ENCODE data around the gene TMC2. TPM values are rescaled to one million over a fixed set of nuclear protein-coding genes. Genes with fewer than 3 reads are reported as not detected.
"Not testable (repeated sequence)": the region's sequence is repeated elsewhere in the genome, so short reads cannot be mapped to it uniquely, and the experiment has no call there.

The TMC2 gene, protein sequence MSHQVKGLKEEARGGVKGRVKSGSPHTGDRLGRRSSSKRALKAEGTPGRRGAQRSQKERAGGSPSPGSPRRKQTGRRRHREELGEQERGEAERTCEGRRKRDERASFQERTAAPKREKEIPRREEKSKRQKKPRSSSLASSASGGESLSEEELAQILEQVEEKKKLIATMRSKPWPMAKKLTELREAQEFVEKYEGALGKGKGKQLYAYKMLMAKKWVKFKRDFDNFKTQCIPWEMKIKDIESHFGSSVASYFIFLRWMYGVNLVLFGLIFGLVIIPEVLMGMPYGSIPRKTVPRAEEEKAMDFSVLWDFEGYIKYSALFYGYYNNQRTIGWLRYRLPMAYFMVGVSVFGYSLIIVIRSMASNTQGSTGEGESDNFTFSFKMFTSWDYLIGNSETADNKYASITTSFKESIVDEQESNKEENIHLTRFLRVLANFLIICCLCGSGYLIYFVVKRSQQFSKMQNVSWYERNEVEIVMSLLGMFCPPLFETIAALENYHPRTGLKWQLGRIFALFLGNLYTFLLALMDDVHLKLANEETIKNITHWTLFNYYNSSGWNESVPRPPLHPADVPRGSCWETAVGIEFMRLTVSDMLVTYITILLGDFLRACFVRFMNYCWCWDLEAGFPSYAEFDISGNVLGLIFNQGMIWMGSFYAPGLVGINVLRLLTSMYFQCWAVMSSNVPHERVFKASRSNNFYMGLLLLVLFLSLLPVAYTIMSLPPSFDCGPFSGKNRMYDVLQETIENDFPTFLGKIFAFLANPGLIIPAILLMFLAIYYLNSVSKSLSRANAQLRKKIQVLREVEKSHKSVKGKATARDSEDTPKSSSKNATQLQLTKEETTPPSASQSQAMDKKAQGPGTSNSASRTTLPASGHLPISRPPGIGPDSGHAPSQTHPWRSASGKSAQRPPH
- under 1 TPM in 4 of 6 donors, not detected in 2; 0.22 to 0.57 (median 0.41) TPM for total RNA-seq

DNA sequence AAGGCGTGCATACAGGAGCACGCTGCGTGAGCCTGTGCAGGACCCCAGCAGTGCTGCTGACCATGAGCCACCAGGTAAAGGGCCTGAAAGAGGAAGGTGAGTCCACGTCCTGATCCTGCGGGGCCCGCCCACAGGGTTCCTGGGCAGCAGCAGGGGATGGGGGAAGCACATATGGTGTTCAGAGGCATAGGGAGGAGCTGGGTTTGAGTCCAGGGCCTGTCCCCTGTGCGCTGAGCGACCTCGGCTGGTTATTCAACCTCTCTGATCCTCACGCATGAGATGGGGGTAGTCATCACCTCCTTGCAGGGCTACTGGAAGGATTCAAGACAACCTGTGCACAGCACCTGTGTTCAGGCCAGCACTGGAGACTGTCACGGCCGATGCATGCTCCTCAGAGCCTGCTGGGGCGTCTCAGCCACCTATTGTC, at the start of gene TMC2:
TMC2 (plus strand) TSS at position 14 of the 427 bp plus-strand sequence; CDS start at position 63, 49 bp downstream.
- ATAC-seq (ENCODE audit: low FRiP score in 2 of 2) (no peak), DNase-seq (peak in 1 of 2 donors; percentile 70)
- 80 to 82% methylated on average over 5 to 13 of the region's 13 CpGs for WGBS, 2 donors
- TF ChIP-seq POLR2A (IDR thresholded peaks at IDR 0.05) (no peak), POLR2AphosphoS5 (IDR thresholded peaks at IDR 0.05) (no peak), EP300 (IDR thresholded peaks at IDR 0.05) (no peak)
- TF ChIP-seq, protein P1, sequence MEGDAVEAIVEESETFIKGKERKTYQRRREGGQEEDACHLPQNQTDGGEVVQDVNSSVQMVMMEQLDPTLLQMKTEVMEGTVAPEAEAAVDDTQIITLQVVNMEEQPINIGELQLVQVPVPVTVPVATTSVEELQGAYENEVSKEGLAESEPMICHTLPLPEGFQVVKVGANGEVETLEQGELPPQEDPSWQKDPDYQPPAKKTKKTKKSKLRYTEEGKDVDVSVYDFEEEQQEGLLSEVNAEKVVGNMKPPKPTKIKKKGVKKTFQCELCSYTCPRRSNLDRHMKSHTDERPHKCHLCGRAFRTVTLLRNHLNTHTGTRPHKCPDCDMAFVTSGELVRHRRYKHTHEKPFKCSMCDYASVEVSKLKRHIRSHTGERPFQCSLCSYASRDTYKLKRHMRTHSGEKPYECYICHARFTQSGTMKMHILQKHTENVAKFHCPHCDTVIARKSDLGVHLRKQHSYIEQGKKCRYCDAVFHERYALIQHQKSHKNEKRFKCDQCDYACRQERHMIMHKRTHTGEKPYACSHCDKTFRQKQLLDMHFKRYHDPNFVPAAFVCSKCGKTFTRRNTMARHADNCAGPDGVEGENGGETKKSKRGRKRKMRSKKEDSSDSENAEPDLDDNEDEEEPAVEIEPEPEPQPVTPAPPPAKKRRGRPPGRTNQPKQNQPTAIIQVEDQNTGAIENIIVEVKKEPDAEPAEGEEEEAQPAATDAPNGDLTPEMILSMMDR (IDR thresholded peaks at IDR 0.05): no peak
- H3K27me3 ChIP-seq: no peaks in the 10 kb centered on the region
- H3K36me3 ChIP-seq: no peaks in the 10 kb centered on the region
- no peaks in the 10 kb centered on the region for H3K9me3 ChIP-seq
- no peaks in the 10 kb centered on the region for H3K4me1 ChIP-seq
- no peak within 1 kb of the TSS for H3K27ac ChIP-seq
- H3K4me3 ChIP-seq: no peak within 1 kb of the TSS

DNA sequence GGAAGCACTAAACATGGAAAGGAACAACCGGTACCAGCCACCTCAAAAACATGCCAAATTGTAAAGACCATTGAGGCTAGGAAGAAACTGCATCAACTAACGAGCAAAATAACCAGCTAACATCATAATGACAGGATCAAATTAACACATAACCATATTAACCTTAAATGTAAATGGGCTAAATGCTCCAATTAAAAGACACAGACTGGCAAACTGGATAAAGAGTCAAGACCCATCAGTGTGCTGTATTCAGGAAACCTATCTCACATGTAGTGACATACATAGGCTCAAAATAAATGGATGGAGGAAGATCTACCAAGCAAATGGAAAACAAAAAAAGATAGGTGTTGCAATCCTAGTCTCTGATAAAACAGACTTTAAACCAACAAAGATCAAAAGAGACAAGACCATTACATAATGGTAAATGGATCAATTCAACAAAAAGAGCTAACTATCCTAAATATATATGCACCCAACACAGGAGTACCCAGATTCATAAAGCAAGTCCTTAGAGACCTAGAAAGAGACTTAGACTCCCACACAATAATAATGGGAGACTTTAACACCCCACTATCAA, 33.5 kb upstream of the TMC2 start:
- DNase-seq; H3K27ac ChIP-seq; H3K9me3 ChIP-seq; H3K4me3 ChIP-seq; H3K4me1 ChIP-seq; H3K27me3 ChIP-seq; ATAC-seq (ENCODE audit: low FRiP score in 2 of 2): not testable (repeated sequence)
- H3K36me3 ChIP-seq: peaks cover 9 to 26% (median 18%) of the 10 kb centered on the region in 4 donors
- 95 to 100% methylated on average over 2 of the region's 2 CpGs for WGBS, 2 donors

DNA sequence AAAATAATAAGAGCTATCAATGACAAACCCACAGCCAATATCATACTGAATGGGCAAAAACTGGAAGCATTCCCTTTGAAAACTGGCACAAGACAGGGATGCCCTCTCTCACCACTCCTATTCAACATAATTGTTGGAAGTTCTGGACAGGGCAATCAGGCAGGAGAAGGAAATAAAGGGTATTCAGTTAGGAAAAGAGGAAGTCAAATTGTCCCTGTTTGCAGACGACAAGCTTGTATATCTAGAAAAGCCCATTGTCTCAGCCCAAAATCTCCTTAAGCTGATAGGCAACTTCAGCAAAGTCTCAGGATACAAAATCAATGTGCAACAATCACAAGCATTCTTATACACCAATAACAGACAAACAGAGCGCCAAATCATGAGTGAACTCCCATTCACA, 31.6 kb upstream of the TMC2 start:
- not testable (repeated sequence) for ATAC-seq (ENCODE audit: low FRiP score in 2 of 2); H3K27ac ChIP-seq; DNase-seq; H3K4me3 ChIP-seq; H3K9me3 ChIP-seq; H3K27me3 ChIP-seq
- WGBS, 2 donors: 71 to 77% methylated on average over 2 of the region's 2 CpGs
- Histone ChIP-seq H3K4me1 (peaks cover 13 to 17% (median 14%) of the 10 kb centered on the region in 4 donors), H3K36me3 (peaks cover 0 to 15% (median 8%) of the 10 kb centered on the region in 4 donors)

DNA sequence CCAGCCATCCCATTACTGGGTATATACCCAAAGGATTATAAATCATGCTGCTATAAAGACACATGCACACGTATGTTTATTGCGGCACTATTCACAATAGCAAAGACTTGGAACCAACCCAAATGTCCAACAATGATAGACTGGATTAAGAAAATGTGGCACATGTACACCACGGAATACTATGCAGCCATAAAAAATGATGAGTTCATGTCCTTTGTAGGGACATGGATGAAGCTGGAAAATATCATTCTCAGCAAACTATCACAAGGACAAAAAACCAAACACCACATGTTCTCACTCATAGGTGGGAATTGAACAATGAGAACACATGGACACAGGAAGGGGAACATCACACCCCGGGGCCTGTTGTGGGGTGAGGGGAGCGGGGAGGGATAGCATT, 29.9 kb upstream of the TMC2 start:
- not testable (repeated sequence) for H3K27ac ChIP-seq; H3K9me3 ChIP-seq; DNase-seq; ATAC-seq (ENCODE audit: low FRiP score in 2 of 2); H3K4me3 ChIP-seq; H3K36me3 ChIP-seq; H3K27me3 ChIP-seq
- peaks cover 13 to 17% (median 14%) of the 10 kb centered on the region in 4 donors for H3K4me1 ChIP-seq
- WGBS, 2 donors: 95 to 99% methylated on average over 3 of the region's 5 CpGs

DNA sequence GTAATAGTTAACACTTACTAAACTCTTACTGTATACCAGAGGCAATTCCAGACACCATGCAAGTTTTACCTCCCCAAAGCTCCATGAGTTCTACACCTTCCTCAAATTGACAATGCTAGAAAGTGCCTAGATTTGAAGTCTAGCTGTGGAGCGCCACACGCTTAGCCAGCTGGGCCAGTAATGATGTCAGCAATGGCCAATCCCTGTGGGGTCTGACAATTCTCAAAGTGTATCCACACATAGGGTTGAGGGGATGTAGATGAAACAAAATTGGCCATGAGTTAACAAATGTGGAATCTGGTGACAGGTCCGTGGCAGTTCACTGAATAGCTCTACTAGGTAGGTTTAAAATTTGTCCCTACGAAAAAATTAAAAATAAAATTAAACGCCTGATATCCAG, 28.9 kb upstream of the TMC2 start:
- DNase-seq: no peak
- H3K4me3 ChIP-seq: peak overlapping the region in 1 of 4 donors; percentile 88
- TF ChIP-seq, protein P1 (IDR thresholded peaks at IDR 0.05): no peak
- no peak for TF ChIP-seq POLR2AphosphoS5 (IDR thresholded peaks at IDR 0.05)
- TF ChIP-seq POLR2A (IDR thresholded peaks at IDR 0.05): no peak
- no peak for TF ChIP-seq EP300 (IDR thresholded peaks at IDR 0.05)
- peak in 1 of 2 donors; percentile 2 for ATAC-seq (ENCODE audit: low FRiP score in 2 of 2)
- H3K36me3 ChIP-seq: no peaks in the 10 kb centered on the region
- 84 to 90% methylated on average over 5 of the region's 5 CpGs for WGBS, 2 donors
- H3K27ac ChIP-seq: no peak overlapping the region
- no peaks in the 10 kb centered on the region for H3K9me3 ChIP-seq
- peaks cover 13 to 17% (median 14%) of the 10 kb centered on the region in 4 donors for H3K4me1 ChIP-seq
- no peaks in the 10 kb centered on the region for H3K27me3 ChIP-seq

Data from upper lobe of left lung (tissue), 6 donors.